H1 (cell line): Measurements from ENCODE around the gene WNT3A.

Experiments used
- BCL11A ChIP-seq, 2 experiments: IDR thresholded peaks; one replicate each; pipeline ENCODE4 v1.6.1; 2011; ENCODE audit warnings: low read depth in 2 of 2, low read length in 2 of 2, mild to moderate bottlenecking in 2 of 2
- EP300 ChIP-seq, 2 experiments: IDR thresholded peaks; 1 replicate in 1 of 2; 2 replicates in 1 of 2; pipeline ENCODE4 v1.6.1; 2011 to 2012; ENCODE audit warnings: low read depth in 2 of 2, low read length in 2 of 2, mild to moderate bottlenecking in 2 of 2, borderline replicate concordance in 1 of 2, inconsistent platforms in 1 of 2, moderate library complexity in 1 of 2
- EZH2 ChIP-seq: fragments of 200-600 bp; sonication (generic); IDR thresholded peaks from 2 replicates; pipeline ENCODE4 v1.7.1; 2012; ENCODE audit warnings: low read depth, mild to moderate bottlenecking, moderate library complexity, low read length, inconsistent platforms; ENCODE audit not compliant: severe bottlenecking
- POLR2A ChIP-seq, 2 experiments: IDR thresholded peaks; 1 replicate in 1 of 2; 2 replicates in 1 of 2; pipeline ENCODE4 v1.6.1; 2011; ENCODE audit warnings: low read depth in 2 of 2, low read length in 2 of 2, mild to moderate bottlenecking in 2 of 2; ENCODE audit errors: control extremely low read depth in 1 of 2
- RAD21 ChIP-seq, 2 experiments: IDR thresholded peaks in 1 of 2; conservative IDR thresholded peaks in 1 of 2; 2 replicates each; pipeline ENCODE4 v1.6.1; 2011; ENCODE audit warnings: low read depth in 2 of 2, low read length in 2 of 2, improper control_type of control experiment in 1 of 2, inconsistent platforms in 1 of 2, mild to moderate bottlenecking in 1 of 2, moderate library complexity in 1 of 2
- RBBP5 ChIP-seq: IDR thresholded peaks from 2 replicates; pipeline ENCODE4 v1.7.1; 2012; ENCODE audit warnings: low read depth, mild to moderate bottlenecking, inconsistent platforms, low read length, moderate library complexity, borderline replicate concordance
- RXRA ChIP-seq: IDR thresholded peaks from 2 replicates; pipeline ENCODE4 v1.6.1; 2011; ENCODE audit warnings: low read depth, mild to moderate bottlenecking, low read length, moderate library complexity; ENCODE audit not compliant: insufficient read depth
- SP1 ChIP-seq: IDR thresholded peaks from 2 replicates; pipeline ENCODE4 v1.6.1; 2011; ENCODE audit warnings: low read depth, low read length
- TF ChIP-seq, protein P1 (sequence below), 3 experiments: IDR thresholded peaks; 1 replicate in 2 of 3; 2 replicates in 1 of 3; pipeline versions ENCODE4 v1.5.1 to v1.6.1; 2011; ENCODE audit warnings: low read length in 3 of 3, mild to moderate bottlenecking in 3 of 3, inconsistent platforms in 2 of 3, low read depth in 1 of 3, moderate library complexity in 1 of 3; ENCODE audit not compliant: insufficient read depth in 1 of 3; ENCODE audit errors: control extremely low read depth in 1 of 3
- TF ChIP-seq, protein P2 (sequence below): IDR thresholded peaks from 2 replicates; pipeline ENCODE4 v1.6.1; 2012; ENCODE audit warnings: inconsistent platforms

GRCh38 chr1:227959325-227959860, 47.4 kb upstream of the WNT3A start:
- no peak for TF ChIP-seq BCL11A (IDR thresholded peaks at IDR 0.05; ENCODE audit: low read depth in 2 of 2, low read length in 2 of 2)
- no peak for TF ChIP-seq EP300 (IDR thresholded peaks at IDR 0.05; ENCODE audit: borderline replicate concordance in 1 of 2, low read depth in 2 of 2, low read length in 2 of 2)
- TF ChIP-seq POLR2A (IDR thresholded peaks at IDR 0.05; ENCODE audit: control extremely low read depth in 1 of 2, low read depth in 2 of 2, low read length in 2 of 2), result no peak
- TF ChIP-seq, protein P1, sequence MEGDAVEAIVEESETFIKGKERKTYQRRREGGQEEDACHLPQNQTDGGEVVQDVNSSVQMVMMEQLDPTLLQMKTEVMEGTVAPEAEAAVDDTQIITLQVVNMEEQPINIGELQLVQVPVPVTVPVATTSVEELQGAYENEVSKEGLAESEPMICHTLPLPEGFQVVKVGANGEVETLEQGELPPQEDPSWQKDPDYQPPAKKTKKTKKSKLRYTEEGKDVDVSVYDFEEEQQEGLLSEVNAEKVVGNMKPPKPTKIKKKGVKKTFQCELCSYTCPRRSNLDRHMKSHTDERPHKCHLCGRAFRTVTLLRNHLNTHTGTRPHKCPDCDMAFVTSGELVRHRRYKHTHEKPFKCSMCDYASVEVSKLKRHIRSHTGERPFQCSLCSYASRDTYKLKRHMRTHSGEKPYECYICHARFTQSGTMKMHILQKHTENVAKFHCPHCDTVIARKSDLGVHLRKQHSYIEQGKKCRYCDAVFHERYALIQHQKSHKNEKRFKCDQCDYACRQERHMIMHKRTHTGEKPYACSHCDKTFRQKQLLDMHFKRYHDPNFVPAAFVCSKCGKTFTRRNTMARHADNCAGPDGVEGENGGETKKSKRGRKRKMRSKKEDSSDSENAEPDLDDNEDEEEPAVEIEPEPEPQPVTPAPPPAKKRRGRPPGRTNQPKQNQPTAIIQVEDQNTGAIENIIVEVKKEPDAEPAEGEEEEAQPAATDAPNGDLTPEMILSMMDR (IDR thresholded peaks at IDR 0.05; ENCODE audit: control extremely low read depth in 1 of 3, insufficient read depth in 1 of 3, low read depth in 1 of 3, low read length in 3 of 3), result no peak
- TF ChIP-seq SP1, result no peak
- TF ChIP-seq RAD21 (IDR thresholded peaks at IDR 0.05 in 1 of 2, conservative IDR thresholded peaks at IDR 0.05 in 1 of 2; ENCODE audit: low read depth in 2 of 2, low read length in 2 of 2), result no peak
- TF ChIP-seq, protein P2, sequence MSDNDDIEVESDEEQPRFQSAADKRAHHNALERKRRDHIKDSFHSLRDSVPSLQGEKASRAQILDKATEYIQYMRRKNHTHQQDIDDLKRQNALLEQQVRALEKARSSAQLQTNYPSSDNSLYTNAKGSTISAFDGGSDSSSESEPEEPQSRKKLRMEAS, result no peak
- TF ChIP-seq RBBP5, result no peak
- no peak for TF ChIP-seq EZH2
- no peak for TF ChIP-seq RXRA
